ENCODE results near the gene SRP68.

Gene SRP68

DNA sequence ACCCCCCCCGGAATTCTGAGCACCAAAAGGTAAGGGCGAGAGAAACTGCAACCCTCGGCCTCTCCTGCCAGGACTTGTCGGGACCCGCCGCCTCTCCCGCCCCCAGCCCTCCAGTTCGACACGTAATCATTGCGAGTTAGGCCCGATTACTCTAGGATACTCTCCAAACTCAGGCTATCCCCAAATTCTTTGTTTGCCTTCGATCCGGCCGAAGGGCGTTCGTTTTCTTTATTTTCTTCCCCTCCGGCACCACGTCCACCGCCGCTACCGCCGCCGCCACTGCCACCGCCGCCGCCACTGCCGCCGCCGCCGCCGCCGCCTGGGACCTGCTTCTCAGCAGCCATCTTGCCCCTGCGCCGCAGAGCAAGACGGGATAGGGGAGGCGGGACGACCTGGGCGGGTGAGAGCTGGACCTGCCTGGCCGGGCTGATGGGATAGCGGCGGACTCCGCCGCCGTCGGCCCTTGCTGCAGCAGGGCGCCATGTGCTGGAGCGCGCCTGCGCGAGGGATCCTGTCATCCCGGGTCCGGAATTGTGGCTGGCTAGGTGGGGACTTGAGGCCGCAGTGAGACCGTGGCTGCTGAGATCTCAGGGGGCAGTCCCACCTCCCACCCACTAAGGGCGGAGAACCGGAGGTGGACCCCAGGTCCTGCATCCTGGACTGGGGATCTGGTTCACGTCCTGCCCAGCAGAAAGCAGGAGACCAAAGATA, at the start of gene SRP68:
Gene SRP68, minus strand, starts transcription at position 370 of the 711 bp plus-strand sequence. Its CDS starts 26 bp downstream, at position 344.
- DNase-seq = peak; percentile 82

GRCh38 chr17:76121932-76122430, 49.7 kb upstream of the SRP68 start:
- DNase-seq = no peak

DNA sequence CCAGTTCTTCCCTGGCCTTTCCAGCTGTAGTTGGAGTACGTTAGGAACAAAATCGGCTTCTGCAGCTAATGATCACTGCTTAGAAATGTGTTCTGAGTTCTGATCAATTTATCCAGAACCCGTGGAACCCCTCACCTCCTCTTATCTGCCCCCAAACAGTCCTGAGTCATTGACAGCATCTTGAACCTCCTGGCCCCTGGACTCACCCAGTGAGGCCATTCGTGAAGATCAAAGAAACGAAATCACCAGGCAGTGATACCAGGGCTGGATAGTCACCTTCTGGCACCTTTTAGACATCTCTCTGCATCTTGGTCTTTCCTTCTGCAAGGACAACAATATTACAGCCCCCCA, 48.3 kb upstream of the SRP68 start:
- DNase-seq = no peak

DNA sequence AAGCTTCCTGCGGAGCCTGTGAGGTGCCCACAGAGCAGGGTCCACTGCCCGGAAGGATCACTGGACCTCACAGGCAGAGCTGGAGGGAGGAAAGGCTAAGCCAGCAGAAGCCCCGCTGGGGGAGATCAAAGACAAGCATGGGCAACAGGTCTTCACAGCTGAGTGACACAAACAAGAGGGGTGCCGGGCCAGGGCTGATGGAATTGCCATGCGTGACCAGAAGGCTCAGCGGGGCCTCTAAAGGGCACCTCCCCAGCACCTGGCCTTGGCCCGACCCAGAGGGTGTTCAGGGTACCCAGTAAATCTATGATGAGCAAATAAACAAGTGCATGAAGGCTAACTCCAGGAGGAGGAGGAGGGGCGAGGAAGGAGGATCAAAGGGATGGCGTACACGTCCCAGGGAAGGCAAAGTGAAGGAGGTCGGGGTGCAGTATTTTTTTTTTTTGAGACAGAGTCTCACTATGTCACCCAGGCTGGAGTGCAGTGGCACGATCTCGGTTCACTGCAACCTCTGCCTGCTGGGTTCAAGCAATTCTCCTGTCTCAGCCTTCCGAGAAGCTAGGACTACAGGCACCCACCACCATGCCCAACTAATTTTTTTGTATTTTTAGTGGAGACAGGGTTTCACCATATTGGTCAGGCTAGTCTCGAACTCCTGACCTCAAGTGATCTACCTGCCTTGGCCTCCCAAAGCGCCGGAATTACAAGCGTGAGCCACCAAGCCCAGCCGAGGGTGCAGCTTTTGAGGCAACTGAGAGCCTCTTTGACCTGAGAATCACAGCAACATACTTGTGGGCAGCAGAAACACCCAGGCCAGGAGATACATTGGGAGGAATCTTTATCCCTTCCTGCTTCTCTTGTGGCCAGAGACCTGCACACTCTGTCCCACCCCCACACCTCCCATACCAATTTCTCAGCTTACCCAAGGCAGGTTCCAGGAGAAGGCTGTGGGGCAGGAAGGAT, 47.4 kb upstream of the SRP68 start:
- DNase-seq = no peak

DNA sequence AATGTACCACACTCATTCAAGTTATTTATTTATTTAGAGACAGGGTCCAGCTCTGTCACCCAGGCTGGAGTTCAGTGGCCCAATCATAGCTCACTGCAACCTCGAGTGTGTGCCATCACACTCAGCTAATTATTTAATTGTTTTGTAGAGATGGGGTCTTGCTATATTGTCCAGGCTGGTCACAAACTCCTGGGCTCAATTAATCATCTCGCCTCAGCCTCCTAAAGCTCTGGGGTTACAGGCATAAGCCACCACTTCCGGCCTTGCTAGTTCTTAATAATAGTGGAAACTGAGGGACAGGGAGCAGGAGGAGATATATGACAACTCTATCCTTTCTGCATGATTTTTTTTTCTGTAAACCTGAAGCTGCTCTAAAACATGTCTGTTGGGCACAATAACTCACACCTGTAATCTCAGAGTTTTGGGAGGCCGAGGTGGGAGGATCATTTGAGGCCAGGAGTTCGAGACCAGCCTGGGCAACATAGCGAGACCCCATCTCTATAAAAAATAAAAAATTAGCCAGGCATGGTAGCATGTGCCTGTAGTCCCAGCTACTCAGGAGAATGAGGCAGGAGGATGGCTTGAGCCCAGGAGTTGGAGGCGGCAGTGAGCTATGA, 42.9 kb upstream of the SRP68 start:
- DNase-seq = no peak

DNA sequence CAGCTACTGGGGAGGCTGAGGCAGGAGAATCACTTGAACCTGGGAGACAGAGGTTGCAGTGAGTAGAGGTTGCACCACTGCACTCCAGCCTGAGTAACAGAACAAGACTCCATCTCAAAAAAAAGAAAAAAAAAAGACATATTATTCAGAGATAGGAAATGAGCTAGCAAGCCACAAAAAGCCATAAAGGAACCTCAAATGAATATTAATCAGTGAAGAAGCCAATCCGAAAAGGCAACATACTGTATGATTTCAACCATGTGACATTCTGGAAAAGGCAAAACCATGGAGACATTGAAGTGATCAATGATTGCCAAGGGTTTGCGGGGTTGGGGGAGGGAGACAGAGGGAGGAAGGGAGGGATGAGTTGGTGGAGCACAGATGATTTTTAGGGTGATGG, 39.6 kb upstream of the SRP68 start:
- no peak for DNase-seq

DNA sequence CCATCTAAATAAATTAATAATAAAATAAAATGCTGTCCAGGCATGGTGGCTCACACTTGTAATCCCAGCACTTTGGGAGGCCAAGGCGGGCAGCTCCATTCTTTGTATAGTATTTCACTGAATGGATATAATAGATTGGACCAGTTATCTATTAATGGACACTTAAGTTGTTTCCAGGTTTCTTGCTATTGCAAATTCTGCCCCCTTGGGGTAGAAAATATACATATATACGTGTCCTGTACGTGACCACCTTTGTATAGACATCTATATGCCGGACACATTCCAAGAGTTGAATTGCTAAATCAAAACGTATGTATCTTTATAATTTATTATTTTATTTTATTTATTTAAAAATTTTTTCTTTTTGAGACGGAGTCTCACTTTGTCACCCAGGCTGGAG, 35.2 kb upstream of the SRP68 start:
- DNase-seq = no peak

DNA sequence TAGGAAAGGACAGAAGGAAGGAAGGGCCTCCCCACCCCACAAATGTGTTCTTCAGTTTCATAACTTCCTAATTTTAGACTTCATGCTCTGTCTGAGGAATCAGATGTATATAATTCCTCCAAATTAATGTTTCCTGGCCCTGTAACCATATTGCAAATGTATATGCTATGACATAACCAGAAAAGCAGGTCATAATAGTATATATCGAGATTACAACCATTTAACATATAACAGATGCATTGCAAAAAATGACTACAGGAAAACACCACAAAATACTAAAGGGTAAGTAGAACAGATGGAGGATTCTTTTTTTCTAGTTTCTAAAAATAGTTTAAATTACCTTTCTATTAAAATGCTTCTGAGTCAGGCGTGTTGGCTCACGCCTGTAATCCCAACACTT, 34.4 kb upstream of the SRP68 start:
- DNase-seq = peak; percentile 53

- no peak for DNase-seq
Observed at GRCh38 chr17:76104896-76105231, 32.5 kb upstream of the SRP68 start.

- DNase-seq = no peak
Observed at GRCh38 chr17:76104140-76104895, 32.0 kb upstream of the SRP68 start.

- peak; percentile 88 for DNase-seq
Observed at GRCh38 chr17:76103274-76104139, 31.2 kb upstream of the SRP68 start, which contains the start of gene EXOC7. Gene EXOC7, minus strand, starts transcription at chr17:76103787. Its CDS starts 95 bp downstream, at chr17:76103692.

DNA sequence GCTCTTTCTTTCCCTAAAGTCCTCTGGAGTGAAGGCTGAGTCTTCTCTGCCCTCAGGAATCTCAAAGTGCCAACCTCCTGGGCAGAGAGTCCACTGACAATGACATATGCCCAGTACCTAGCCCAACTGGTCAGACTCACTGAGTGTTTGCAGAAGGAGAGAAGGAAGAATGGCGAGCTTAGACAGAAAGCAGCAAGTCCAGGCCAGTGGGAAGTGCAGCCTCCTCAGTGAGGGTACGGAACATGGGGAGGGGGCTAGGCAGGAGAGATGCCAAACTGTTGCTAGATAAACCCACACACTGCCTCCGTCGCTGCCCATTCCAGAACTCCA, 30.6 kb upstream of the SRP68 start:
- DNase-seq = no peak

GRCh38 chr17:76097716-76098295, 25.5 kb upstream of the SRP68 start:
- no peak for DNase-seq

DNA sequence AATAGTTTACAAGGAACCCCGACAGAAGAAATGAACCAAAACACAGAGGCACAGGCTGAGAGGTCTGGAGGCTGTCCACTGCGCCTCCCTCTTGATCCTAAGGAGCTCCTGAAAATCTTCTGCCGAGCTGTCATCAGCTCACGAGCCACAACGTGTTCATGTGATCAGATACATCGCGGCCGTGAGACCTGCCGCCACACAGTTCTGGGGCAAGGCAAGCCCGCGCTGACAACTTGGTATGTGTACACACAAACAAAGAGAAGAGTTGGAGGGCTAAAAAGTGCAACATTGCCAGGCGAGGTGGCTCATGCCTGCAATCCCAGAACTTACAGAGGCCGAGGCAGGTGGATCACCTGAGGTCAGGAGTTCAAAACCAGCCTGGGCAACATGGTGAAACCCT, 23.6 kb upstream of the SRP68 start:
- DNase-seq = no peak

- DNase-seq = no peak
Observed at GRCh38 chr17:76094046-76094445, 21.7 kb upstream of the SRP68 start.

DNA sequence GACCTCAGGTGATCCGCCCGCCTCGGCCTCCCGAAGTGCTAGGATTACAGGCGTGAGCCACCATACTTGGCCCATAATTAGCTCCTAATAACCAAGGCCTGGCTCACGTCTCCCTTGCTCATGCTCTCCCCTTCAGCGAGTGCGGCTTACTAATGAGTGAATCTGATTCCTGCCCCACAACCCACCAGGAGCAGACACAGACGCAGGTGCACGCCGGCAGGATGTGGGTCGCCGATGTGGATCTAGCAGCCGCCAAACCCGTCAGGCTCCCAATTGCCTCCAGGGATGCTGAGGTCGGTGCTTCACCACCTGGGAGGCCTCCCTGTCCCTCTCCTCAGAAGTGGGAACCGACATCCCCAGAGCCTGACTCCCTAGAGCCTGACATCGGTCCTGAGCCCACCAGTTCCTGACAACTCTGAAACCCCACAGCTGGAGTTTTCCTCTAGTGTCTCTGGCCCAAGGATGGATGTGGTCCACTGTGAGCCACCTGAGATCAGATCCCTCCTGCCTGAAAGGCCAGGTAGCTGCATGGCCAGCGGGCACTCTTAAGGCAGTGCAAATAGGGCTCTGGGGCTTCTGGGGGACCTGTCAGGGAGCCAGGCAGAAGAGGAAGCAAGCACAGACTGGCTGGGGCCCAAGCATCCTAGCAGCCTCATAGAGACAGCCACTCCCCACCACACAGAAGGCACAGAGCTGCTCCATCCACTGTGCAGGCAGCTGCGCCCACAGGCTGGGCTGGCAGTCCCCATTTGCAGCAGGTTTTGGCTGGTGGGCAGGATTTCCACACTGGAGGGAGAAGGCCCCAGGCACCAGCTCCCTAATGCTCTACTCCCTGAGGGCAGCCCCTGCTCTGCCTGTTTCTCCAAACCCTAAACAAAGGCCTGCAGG, 20.5 kb upstream of the SRP68 start:
- DNase-seq = no peak

GRCh38 chr17:76091526-76092286, 19.4 kb upstream of the SRP68 start:
- no peak for DNase-seq

DNA sequence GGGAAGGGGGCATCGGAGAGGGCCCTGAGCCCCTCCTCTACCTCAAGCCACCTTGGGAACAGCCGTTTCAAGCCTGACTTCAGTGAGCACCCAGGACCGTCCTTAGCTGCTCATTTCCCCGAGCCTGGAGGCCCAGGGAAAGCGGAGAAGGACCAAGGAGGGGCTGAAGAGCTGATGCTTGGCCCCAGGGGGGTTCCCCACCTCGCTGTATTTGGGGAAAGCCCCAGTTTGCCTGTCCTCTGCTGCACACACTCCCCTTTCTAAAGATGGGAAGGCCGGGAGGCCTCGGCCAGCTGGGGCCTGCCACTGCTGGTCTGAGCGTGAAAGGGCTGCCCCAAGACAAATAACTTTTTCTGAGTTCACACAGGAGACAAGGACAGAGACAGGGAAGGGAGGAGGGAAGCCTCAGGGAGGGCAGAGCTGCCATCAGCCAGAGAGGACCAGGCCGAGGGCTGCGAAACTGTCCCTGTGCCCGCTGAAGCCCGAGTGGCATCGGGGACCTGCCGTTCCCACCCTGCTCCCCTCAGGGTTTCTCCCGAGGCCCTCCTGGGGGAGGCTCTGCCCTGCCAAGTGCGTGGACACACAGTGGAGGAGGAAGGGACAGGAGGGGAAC, 18.3 kb upstream of the SRP68 start:
- DNase-seq = no peak
